Peyer's patch (tissue), 4 donors: ENCODE data around the gene JAM2. TPM values are rescaled to one million over a fixed set of nuclear protein-coding genes. Genes with fewer than 3 reads are reported as not detected.

Experiments used
- DNase-seq, 3 donors: peaks; one replicate each; pipeline ENCODE4 v3.0.0-alpha.2; 2017 to 2019
- H3K27ac ChIP-seq, 4 donors: fragments of 200-600 bp; sonication (generic); one replicate each; pipeline ENCODE4 v1.5.1; 2016 to 2019
- H3K27me3 ChIP-seq, 2 donors: fragments of 200-600 bp; sonication (generic); one replicate each; pipeline ENCODE4 v1.5.1; 2019
- H3K36me3 ChIP-seq, 3 donors: fragments of 200-600 bp; sonication (generic); one replicate each; pipeline ENCODE4 v1.5.1; 2016 to 2019
- H3K4me1 ChIP-seq, 4 donors: fragments of 200-600 bp; sonication (generic); one replicate each; pipeline ENCODE4 v1.5.1; 2016 to 2019
- H3K4me3 ChIP-seq, 4 donors: fragments of 200-600 bp; sonication (generic); 1 replicate in 3 of 4; 2 replicates in 1 of 4; pipeline ENCODE4 v1.5.1; 2016 to 2019; ENCODE audit warnings: mild to moderate bottlenecking in 1 of 4
- H3K9me3 ChIP-seq, 4 donors: fragments of 200-600 bp; sonication (generic); one replicate each; pipeline ENCODE4 v1.5.1; 2016 to 2019; ENCODE audit warnings: mild to moderate bottlenecking in 1 of 4
- CTCF ChIP-seq, 6 experiments: fragments of 450-650 bp in 4 of 6; fragments of 200-600 bp in 2 of 6; sonication (generic) in 1 of 6; IDR thresholded peaks; one replicate each; pipeline ENCODE4 v1.5.1; 2017 to 2019; ENCODE audit warnings: antibody characterized with exemption in 6 of 6, mild to moderate bottlenecking in 3 of 6, moderate library complexity in 1 of 6
- POLR2A ChIP-seq, 2 donors: fragments of 450-650 bp; IDR thresholded peaks; one replicate each; pipeline ENCODE4 v1.5.1; 2017; ENCODE audit warnings: antibody characterized with exemption in 2 of 2, mild to moderate bottlenecking in 2 of 2, moderate library complexity in 2 of 2
- total RNA-seq, 4 donors: library from RNA; depleted of rRNA; stranded (reverse); fragments of >200 nt; gene quantifications; one replicate each; pipeline ENCODE4 v1.1.0, GENCODE V29; 2016

Gene JAM2
- total RNA-seq, 4 donors from 2014 or later: 4.2 to 23.1 (median 9.2) TPM

GRCh38 chr21:25670726-25671125 is 31.7 kb downstream of the JAM2 start:
- no peaks in the 10 kb centered on the region for H3K4me1 ChIP-seq
- no peak for DNase-seq
- H3K27me3 ChIP-seq: no peaks in the 10 kb centered on the region
- H3K4me3 ChIP-seq: no peak overlapping the region
- TF ChIP-seq CTCF (IDR thresholded peaks at IDR 0.05) (no peak), POLR2A (IDR thresholded peaks at IDR 0.05) (no peak)
- no peaks in the 10 kb centered on the region for H3K36me3 ChIP-seq
- no peaks in the 10 kb centered on the region for H3K9me3 ChIP-seq
- H3K27ac ChIP-seq: peak overlapping the region in 1 of 4 donors; percentile 3

GRCh38 chr21:25676451-25676850 is 37.4 kb downstream of the JAM2 start:
- Histone ChIP-seq H3K27ac (no peak overlapping the region), H3K4me3 (no peak overlapping the region), H3K36me3 (no peaks in the 10 kb centered on the region), H3K27me3 (no peaks in the 10 kb centered on the region), H3K4me1 (no peaks in the 10 kb centered on the region), H3K9me3 (no peaks in the 10 kb centered on the region)
- no peak for DNase-seq
- TF ChIP-seq POLR2A (IDR thresholded peaks at IDR 0.05): no peak

GRCh38 chr21:25682382-25682781 is 43.3 kb downstream of the JAM2 start:
- Histone ChIP-seq H3K9me3 (no peaks in the 10 kb centered on the region), H3K36me3 (no peaks in the 10 kb centered on the region), H3K27me3 (no peaks in the 10 kb centered on the region), H3K27ac (no peak overlapping the region), H3K4me1 (no peaks in the 10 kb centered on the region), H3K4me3 (no peak overlapping the region)
- no peak for TF ChIP-seq CTCF (IDR thresholded peaks at IDR 0.05)
- no peak for TF ChIP-seq POLR2A (IDR thresholded peaks at IDR 0.05)
- no peak for DNase-seq

- DNase-seq: no peak
- Histone ChIP-seq H3K9me3 (no peaks in the 10 kb centered on the region), H3K4me3 (no peak overlapping the region), H3K27me3 (no peaks in the 10 kb centered on the region), H3K36me3 (no peaks in the 10 kb centered on the region), H3K27ac (peak overlapping the region in 1 of 4 donors; percentile 14), H3K4me1 (no peaks in the 10 kb centered on the region)
- TF ChIP-seq CTCF (IDR thresholded peaks at IDR 0.05) (no peak), POLR2A (IDR thresholded peaks at IDR 0.05) (no peak)
These were observed 48.7 kb downstream of the JAM2 start for GRCh38 chr21:25687787-25688186.

- no peak overlapping the region for H3K27ac ChIP-seq
- no peaks in the 10 kb centered on the region for H3K9me3 ChIP-seq
These were observed 49.5 kb downstream of the JAM2 start for GRCh38 chr21:25688275-25689155.

More at GRCh38 chr21:25688275-25689155, 49.5 kb downstream of the JAM2 start:
- H3K4me3 ChIP-seq: no peak overlapping the region
- H3K4me1 ChIP-seq: no peaks in the 10 kb centered on the region
- no peaks in the 10 kb centered on the region for H3K27me3 ChIP-seq
- TF ChIP-seq CTCF (IDR thresholded peaks at IDR 0.05): no peak
- no peak for TF ChIP-seq POLR2A (IDR thresholded peaks at IDR 0.05)
- DNase-seq: no peak
- H3K36me3 ChIP-seq: no peaks in the 10 kb centered on the region
